ENCODE measurements around the gene SRRM4.

SRRM4 gene

GRCh38 chr12:118981285-118982211 is at the start of gene SRRM4:
TSS of gene SRRM4 (plus strand) at chr12:118981541. CDS start at chr12:118981883, 342 bp downstream.
- no peak for TF ChIP-seq CTCF (IDR thresholded peaks at IDR 0.05; ENCODE audit: unreplicated experiment in 3 of 3)
- H3K9me3 Mint-ChIP-seq: no peaks in the 10 kb centered on the region
- peak within 1 kb of the TSS; percentile 51 to 67 (median 63) for H3K4me3 Mint-ChIP-seq
- H3K36me3 Mint-ChIP-seq (ENCODE audit: low read depth): no peaks in the 10 kb centered on the region
- peaks cover 89% of the 10 kb centered on the region for H3K27me3 Mint-ChIP-seq (ENCODE audit: low read depth)
- no peak within 1 kb of the TSS for H3K27ac Mint-ChIP-seq
- no peaks in the 10 kb centered on the region for H3K4me1 Mint-ChIP-seq

GRCh38 chr12:118946256-118946655 is 35.1 kb upstream of the SRRM4 start:
- Mint-ChIP-seq H3K27me3 (ENCODE audit: low read depth) (peaks cover 15% of the 10 kb centered on the region), H3K36me3 (ENCODE audit: low read depth) (no peaks in the 10 kb centered on the region), H3K4me3 (no peak overlapping the region), H3K9me3 (no peaks in the 10 kb centered on the region), H3K4me1 (no peaks in the 10 kb centered on the region), H3K27ac (no peak overlapping the region)
- no peak for TF ChIP-seq CTCF (IDR thresholded peaks at IDR 0.05; ENCODE audit: unreplicated experiment in 3 of 3)

GRCh38 chr12:118958520-118958919 is 22.8 kb upstream of the SRRM4 start:
- peaks cover 10% of the 10 kb centered on the region for H3K27me3 Mint-ChIP-seq (ENCODE audit: low read depth)
- peaks cover 7% of the 10 kb centered on the region for H3K9me3 Mint-ChIP-seq
- no peak overlapping the region for H3K4me3 Mint-ChIP-seq
- H3K36me3 Mint-ChIP-seq (ENCODE audit: low read depth): no peaks in the 10 kb centered on the region
- no peaks in the 10 kb centered on the region for H3K4me1 Mint-ChIP-seq
- no peak overlapping the region for H3K27ac Mint-ChIP-seq
- no peak for TF ChIP-seq CTCF (IDR thresholded peaks at IDR 0.05; ENCODE audit: unreplicated experiment in 3 of 3)

- no peak overlapping the region for H3K4me3 Mint-ChIP-seq
- no peaks in the 10 kb centered on the region for H3K36me3 Mint-ChIP-seq (ENCODE audit: low read depth)
- peaks cover 10% of the 10 kb centered on the region for H3K27me3 Mint-ChIP-seq (ENCODE audit: low read depth)
- H3K27ac Mint-ChIP-seq: no peak overlapping the region
- no peaks in the 10 kb centered on the region for H3K4me1 Mint-ChIP-seq
- TF ChIP-seq CTCF (IDR thresholded peaks at IDR 0.05; ENCODE audit: unreplicated experiment in 3 of 3): no peak
- peaks cover 7% of the 10 kb centered on the region for H3K9me3 Mint-ChIP-seq
Observed at GRCh38 chr12:118959348-118959747, 22.0 kb upstream of the SRRM4 start.

- Mint-ChIP-seq H3K36me3 (ENCODE audit: low read depth) (no peaks in the 10 kb centered on the region), H3K27ac (no peak overlapping the region), H3K9me3 (peaks cover 7% of the 10 kb centered on the region), H3K4me3 (no peak overlapping the region), H3K27me3 (ENCODE audit: low read depth) (peaks cover 10% of the 10 kb centered on the region), H3K4me1 (no peaks in the 10 kb centered on the region)
- no peak for TF ChIP-seq CTCF (IDR thresholded peaks at IDR 0.05; ENCODE audit: unreplicated experiment in 3 of 3)
Observed at GRCh38 chr12:118959985-118960560, 21.3 kb upstream of the SRRM4 start.

Measured in nephron (organoid).